ENCODE data around the gene ELF1. TPM values are rescaled to one million over a fixed set of nuclear protein-coding genes. Genes with fewer than 3 reads are reported as not detected.
A peak's percentile ranks its signal among the peaks of the same experiment; 100 is the strongest.

The ELF1 gene
- total RNA-seq, 2 donors from 2014 or later = 72.2 to 120 TPM

- Histone ChIP-seq H3K9ac (ENCODE audit: low read depth in 2 of 2, low read length in 2 of 2) (peak overlapping the region in 1 of 2 donors; percentile 68), H3K27me3 (no peaks in the 10 kb centered on the region), H3K4me3 (no peak overlapping the region), H3K4me1 (peaks cover 10% of the 10 kb centered on the region), H3K27ac (peak overlapping the region; percentile 51), H3K9me3 (no peaks in the 10 kb centered on the region), H3K36me3 (no peaks in the 10 kb centered on the region)
- TF ChIP-seq CTCF (IDR thresholded peaks at IDR 0.05) = no peak
- no peak for DNase-seq
- intact Hi-C loops (cut with DNase I) = loop anchor here (10.0 kb wide), 1 partner anchor 62 kb away; no protein-coding TSS in a partner anchor
These were observed 26.2 kb downstream of the ELF1 start for GRCh38 chr13:40992678-40993518.

GRCh38 chr13:40987606-40988280, 31.4 kb downstream of the ELF1 start:
- no peaks in the 10 kb centered on the region for H3K27me3 ChIP-seq
- H3K4me1 ChIP-seq = peaks cover 16% of the 10 kb centered on the region
- H3K9ac ChIP-seq (ENCODE audit: low read depth in 2 of 2, low read length in 2 of 2) = no peak overlapping the region
- intact Hi-C loops (cut with DNase I) = no loop called here
- H3K27ac ChIP-seq = no peak overlapping the region
- no peaks in the 10 kb centered on the region for H3K36me3 ChIP-seq
- TF ChIP-seq CTCF (IDR thresholded peaks at IDR 0.05) = no peak
- DNase-seq = no peak
- no peaks in the 10 kb centered on the region for H3K9me3 ChIP-seq
- no peak overlapping the region for H3K4me3 ChIP-seq

- no peaks in the 10 kb centered on the region for H3K36me3 ChIP-seq
- H3K27me3 ChIP-seq = no peaks in the 10 kb centered on the region
- no peak overlapping the region for H3K4me3 ChIP-seq
- no peak for TF ChIP-seq CTCF (IDR thresholded peaks at IDR 0.05)
- H3K9me3 ChIP-seq = no peaks in the 10 kb centered on the region
- H3K27ac ChIP-seq = peak overlapping the region; percentile 70
- intact Hi-C loops (cut with DNase I) = no loop called here
- no peak for DNase-seq
- H3K4me1 ChIP-seq = peaks cover 16% of the 10 kb centered on the region
- H3K9ac ChIP-seq (ENCODE audit: low read depth in 2 of 2, low read length in 2 of 2) = peak overlapping the region in 1 of 2 donors; percentile 75
These were observed 32.8 kb downstream of the ELF1 start for GRCh38 chr13:40986101-40986856.

GRCh38 chr13:40985381-40986100, 33.6 kb downstream of the ELF1 start:
- H3K36me3 ChIP-seq = no peaks in the 10 kb centered on the region
- no peaks in the 10 kb centered on the region for H3K9me3 ChIP-seq
- peak overlapping the region; percentile 70 for H3K27ac ChIP-seq
- H3K27me3 ChIP-seq = no peaks in the 10 kb centered on the region
- intact Hi-C loops (cut with DNase I) = no loop called here
- peak overlapping the region in 1 of 2 donors; percentile 75 for H3K9ac ChIP-seq (ENCODE audit: low read depth in 2 of 2, low read length in 2 of 2)
- no peak overlapping the region for H3K4me3 ChIP-seq
- DNase-seq = no peak
- TF ChIP-seq CTCF (IDR thresholded peaks at IDR 0.05) = no peak
- H3K4me1 ChIP-seq = peaks cover 16% of the 10 kb centered on the region
